ENCODE results near the gene ATN1.
A peak's percentile ranks its signal among the peaks of the same experiment; 100 is the strongest.
"Not testable (repeated sequence)": the region's sequence is repeated elsewhere in the genome, so short reads cannot be mapped to it uniquely, and the experiment has no call there.

ATN1 gene

GRCh38 chr12:6927379-6928021 lies at the start of gene ATN1:
Gene ATN1 (plus strand): TSS chr12:6927959. CDS start chr12:6934002, 6,043 bp downstream.
- CTCF ChIA-PET: interaction anchor here (0.6 to 3.0 kb wide), 3 partner anchors 10 to 227 kb away, joined by 3 to 15 read pairs (median 7); partner anchors contain the start of gene RNU7-1

GRCh38 chr12:6879824-6880223 lies 47.9 kb upstream of the ATN1 start:
- H3K27ac ChIP-seq; CTCF ChIA-PET; DNase-seq (ENCODE audit: low spot score): not testable (repeated sequence)
- POLR2A ChIA-PET (ENCODE audit: low non-redundant PET): interaction anchor here (0.6 kb wide), 1 partner anchor 38 kb away, joined by 3 read pairs; no protein-coding TSS in a partner anchor

More at GRCh38 chr12:6927379-6928021, at the start of gene ATN1:
- peak within 1 kb of the TSS; percentile 98 for H3K27ac ChIP-seq
- POLR2A ChIA-PET (ENCODE audit: low non-redundant PET): no interaction called here
- DNase-seq (ENCODE audit: low spot score): no peak
- no peak for TF ChIP-seq CTCF (conservative IDR thresholded peaks at IDR 0.05; ENCODE audit: low read depth)

- ChIA-PET POLR2A (ENCODE audit: low non-redundant PET) (no interaction called here), CTCF (interaction anchor here (1.0 kb wide), 1 partner anchor 11 kb away, joined by 3 read pairs; the partner anchor contains the start of gene SPSB2)
- TF ChIP-seq CTCF (conservative IDR thresholded peaks at IDR 0.05; ENCODE audit: low read depth): no peak
- no peak for DNase-seq (ENCODE audit: low spot score)
- no peak overlapping the region for H3K27ac ChIP-seq
These were observed 44.5 kb upstream of the ATN1 start for GRCh38 chr12:6883252-6883651.

GRCh38 chr12:6883683-6884082 lies 44.1 kb upstream of the ATN1 start:
- no peak overlapping the region for H3K27ac ChIP-seq
- no peak for DNase-seq (ENCODE audit: low spot score)
- CTCF ChIA-PET: interaction anchor here (1.0 to 1.9 kb wide), 2 partner anchors 11 to 15 kb away, joined by 3 to 6 read pairs; partner anchors contain the start of gene SPSB2
- POLR2A ChIA-PET (ENCODE audit: low non-redundant PET): no interaction called here
- TF ChIP-seq CTCF (conservative IDR thresholded peaks at IDR 0.05; ENCODE audit: low read depth): no peak

- TF ChIP-seq CTCF (conservative IDR thresholded peaks at IDR 0.05; ENCODE audit: low read depth): no peak
- no peak for DNase-seq (ENCODE audit: low spot score)
- POLR2A ChIA-PET (ENCODE audit: low non-redundant PET): no interaction called here
- H3K27ac ChIP-seq: no peak overlapping the region
- CTCF ChIA-PET: interaction anchor here (0.6 to 1.9 kb wide), 3 partner anchors 15 to 110 kb away, joined by 3 to 6 read pairs (median 5); no protein-coding TSS in a partner anchor
These were observed 43.2 kb upstream of the ATN1 start for GRCh38 chr12:6884539-6884938.

- POLR2A ChIA-PET (ENCODE audit: low non-redundant PET); H3K27ac ChIP-seq; CTCF ChIA-PET; DNase-seq (ENCODE audit: low spot score): not testable (repeated sequence)
These were observed 41.4 kb upstream of the ATN1 start for GRCh38 chr12:6886206-6886999.

GRCh38 chr12:6887460-6887859 lies 40.3 kb upstream of the ATN1 start:
- no peak overlapping the region for H3K27ac ChIP-seq
- CTCF ChIA-PET: no interaction called here
- DNase-seq (ENCODE audit: low spot score): no peak
- TF ChIP-seq CTCF (conservative IDR thresholded peaks at IDR 0.05; ENCODE audit: low read depth): no peak
- POLR2A ChIA-PET (ENCODE audit: low non-redundant PET): no interaction called here
